ENCODE data around the gene BCLAF1. TPM values are rescaled to one million over a fixed set of nuclear protein-coding genes. Genes with fewer than 3 reads are reported as not detected.

The BCLAF1 gene
- total RNA-seq, 1 experiment from 2014 or later, result 175 TPM

DNA sequence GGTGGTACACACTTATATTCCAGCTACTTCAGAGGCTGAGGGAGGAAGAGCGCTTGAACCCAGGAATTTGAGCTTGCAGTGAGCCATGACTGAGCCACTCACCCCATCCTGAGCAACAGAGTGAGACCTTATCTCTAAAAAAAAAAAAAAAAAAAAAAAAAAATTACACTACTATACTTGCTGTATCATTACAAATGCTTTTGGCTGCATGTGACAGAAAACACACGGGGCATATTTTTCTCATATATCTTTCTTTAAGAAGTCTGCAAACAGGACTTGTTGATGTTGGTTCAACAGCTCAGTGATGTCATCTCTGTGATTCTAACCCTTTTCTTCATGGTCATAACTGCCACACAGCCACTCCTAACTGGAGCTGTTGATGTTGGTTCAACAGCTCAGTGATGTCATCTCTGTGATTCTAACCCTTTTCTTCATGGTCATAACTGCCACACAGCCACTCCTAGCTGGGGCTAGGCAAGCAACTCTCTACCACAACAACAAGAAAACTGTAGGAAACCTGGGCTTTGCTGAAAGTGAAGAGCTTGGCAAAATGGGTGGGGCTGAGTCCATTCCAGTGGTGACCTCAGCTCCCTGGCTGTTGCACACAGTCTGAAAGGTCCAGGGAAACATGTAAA, 59.3 kb downstream of the BCLAF1 start:
- TF ChIP-seq, protein P1, sequence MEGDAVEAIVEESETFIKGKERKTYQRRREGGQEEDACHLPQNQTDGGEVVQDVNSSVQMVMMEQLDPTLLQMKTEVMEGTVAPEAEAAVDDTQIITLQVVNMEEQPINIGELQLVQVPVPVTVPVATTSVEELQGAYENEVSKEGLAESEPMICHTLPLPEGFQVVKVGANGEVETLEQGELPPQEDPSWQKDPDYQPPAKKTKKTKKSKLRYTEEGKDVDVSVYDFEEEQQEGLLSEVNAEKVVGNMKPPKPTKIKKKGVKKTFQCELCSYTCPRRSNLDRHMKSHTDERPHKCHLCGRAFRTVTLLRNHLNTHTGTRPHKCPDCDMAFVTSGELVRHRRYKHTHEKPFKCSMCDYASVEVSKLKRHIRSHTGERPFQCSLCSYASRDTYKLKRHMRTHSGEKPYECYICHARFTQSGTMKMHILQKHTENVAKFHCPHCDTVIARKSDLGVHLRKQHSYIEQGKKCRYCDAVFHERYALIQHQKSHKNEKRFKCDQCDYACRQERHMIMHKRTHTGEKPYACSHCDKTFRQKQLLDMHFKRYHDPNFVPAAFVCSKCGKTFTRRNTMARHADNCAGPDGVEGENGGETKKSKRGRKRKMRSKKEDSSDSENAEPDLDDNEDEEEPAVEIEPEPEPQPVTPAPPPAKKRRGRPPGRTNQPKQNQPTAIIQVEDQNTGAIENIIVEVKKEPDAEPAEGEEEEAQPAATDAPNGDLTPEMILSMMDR (IDR thresholded peaks at IDR 0.05; ENCODE audit: unreplicated experiment), result no peak
- BruUV-seq (replicated peaks), result no TSS peak
- Mint-ChIP-seq H3K36me3 (ENCODE audit: insufficient read depth, unreplicated experiment) (peaks cover 8% of the 10 kb centered on the region), H3K27me3 (ENCODE audit: insufficient read depth, unreplicated experiment) (no peaks in the 10 kb centered on the region), H3K9me3 (ENCODE audit: unreplicated experiment) (no peaks in the 10 kb centered on the region), H3K4me3 (ENCODE audit: unreplicated experiment) (no peak overlapping the region), H3K4me1 (ENCODE audit: insufficient read depth, unreplicated experiment) (peaks cover 13% of the 10 kb centered on the region), H3K27ac (ENCODE audit: low read depth, unreplicated experiment) (no peak overlapping the region)
- no peak for DNase-seq (ENCODE audit: unreplicated experiment)
- intact Hi-C loops (cut with micrococcal nuclease), result no loop called here
- ChIA-PET POLR2A (interaction anchor here (0.5 kb wide), 1 partner anchor 733 kb away, joined by 3 read pairs; the partner anchor contains the start of gene AHI1), CTCF (interaction anchor here (0.6 to 3.1 kb wide), 12 partner anchors 9 to 787 kb away, joined by 3 to 16 read pairs (median 3); no protein-coding TSS in a partner anchor)

DNA sequence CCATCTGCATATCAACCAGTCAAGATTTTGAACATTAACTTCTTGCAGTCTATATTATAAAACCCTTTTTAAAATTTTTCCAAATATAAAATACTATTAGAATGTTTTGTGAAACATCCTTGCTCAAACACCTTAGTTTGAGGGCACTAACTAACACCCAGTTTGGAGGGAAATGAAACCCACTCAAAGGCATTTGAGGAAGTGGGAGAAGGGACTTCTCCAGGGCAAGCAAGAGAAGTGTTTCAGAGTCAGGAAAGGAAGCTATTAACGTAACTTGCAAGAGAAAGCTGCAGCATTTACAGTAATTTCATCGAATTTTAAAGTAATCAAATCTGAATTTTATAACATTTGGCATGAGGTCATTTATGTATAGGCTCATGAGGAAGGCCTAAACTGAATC, 60.8 kb downstream of the BCLAF1 start:
- Mint-ChIP-seq H3K27me3 (ENCODE audit: insufficient read depth, unreplicated experiment) (no peaks in the 10 kb centered on the region), H3K4me3 (ENCODE audit: unreplicated experiment) (no peak overlapping the region), H3K9me3 (ENCODE audit: unreplicated experiment) (no peaks in the 10 kb centered on the region), H3K27ac (ENCODE audit: low read depth, unreplicated experiment) (no peak overlapping the region), H3K36me3 (ENCODE audit: insufficient read depth, unreplicated experiment) (peaks cover 8% of the 10 kb centered on the region), H3K4me1 (ENCODE audit: insufficient read depth, unreplicated experiment) (peaks cover 9% of the 10 kb centered on the region)
- BruUV-seq (replicated peaks), result no TSS peak
- intact Hi-C loops (cut with micrococcal nuclease), result loop anchor here (10.0 kb wide), 1 partner anchor 294 kb away; no protein-coding TSS in a partner anchor
- TF ChIP-seq, protein P1 (IDR thresholded peaks at IDR 0.05; ENCODE audit: unreplicated experiment), result no peak
- no peak for DNase-seq (ENCODE audit: unreplicated experiment)
- ChIA-PET CTCF (interaction anchor here (0.6 to 3.1 kb wide), 5 partner anchors 21 to 722 kb away, joined by 3 to 143 read pairs (median 5); no protein-coding TSS in a partner anchor), POLR2A (no interaction called here)

DNA sequence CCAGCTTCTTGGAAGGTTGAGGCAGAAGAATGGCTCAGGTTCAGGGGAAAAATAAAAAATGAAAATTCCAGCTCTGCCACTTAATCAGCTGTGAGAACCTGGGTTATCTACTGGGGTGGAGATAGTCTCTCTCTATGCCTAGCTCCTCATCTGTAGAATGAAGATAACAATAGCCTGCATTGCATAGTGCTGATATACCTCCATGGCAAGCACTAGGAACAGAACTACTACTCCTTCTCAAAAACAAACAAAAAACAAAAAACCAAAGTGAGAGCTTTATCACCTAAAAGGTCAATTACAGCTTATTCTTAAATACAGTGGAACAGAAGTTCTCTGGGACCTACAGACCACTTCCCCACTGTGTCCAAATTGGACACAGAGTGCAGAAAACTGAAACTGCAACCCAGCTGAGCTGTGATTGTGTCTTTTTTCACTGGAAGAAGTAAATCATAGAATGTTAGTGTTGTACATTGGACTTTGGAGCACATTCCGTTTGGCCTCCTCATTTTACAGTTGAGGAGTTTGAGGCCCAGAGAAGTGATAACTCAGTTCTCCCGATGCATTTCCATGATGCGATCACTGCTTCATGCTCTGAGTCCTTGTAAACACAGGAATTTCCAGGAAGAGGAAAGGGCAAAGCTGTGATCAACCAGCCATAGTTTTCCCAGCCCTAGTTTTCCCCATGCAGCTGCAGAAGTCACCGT, 62.8 kb downstream of the BCLAF1 start:
- BruUV-seq (replicated peaks), result no TSS peak
- CTCF ChIA-PET, result interaction anchor here (0.6 to 3.1 kb wide), 96 partner anchors 9 to 808 kb away, joined by 3 to 143 read pairs (median 5); no protein-coding TSS in a partner anchor
- intact Hi-C loops (cut with micrococcal nuclease), result loop anchor here (1.0 to 10.0 kb wide), 6 partner anchors 195 to 776 kb away; no protein-coding TSS in a partner anchor
- H3K4me3 Mint-ChIP-seq (ENCODE audit: unreplicated experiment), result no peak overlapping the region
- no peak for DNase-seq (ENCODE audit: unreplicated experiment)
- H3K4me1 Mint-ChIP-seq (ENCODE audit: insufficient read depth, unreplicated experiment), result peaks cover 9% of the 10 kb centered on the region
- H3K27me3 Mint-ChIP-seq (ENCODE audit: insufficient read depth, unreplicated experiment), result no peaks in the 10 kb centered on the region
- peaks cover 8% of the 10 kb centered on the region for H3K36me3 Mint-ChIP-seq (ENCODE audit: insufficient read depth, unreplicated experiment)
- TF ChIP-seq, protein P1 (IDR thresholded peaks at IDR 0.05; ENCODE audit: unreplicated experiment), result no peak
- H3K9me3 Mint-ChIP-seq (ENCODE audit: unreplicated experiment), result no peaks in the 10 kb centered on the region
- POLR2A ChIA-PET, result interaction anchor here (0.7 to 1.5 kb wide), 13 partner anchors 10 to 728 kb away, joined by 3 to 8 read pairs (median 3); no protein-coding TSS in a partner anchor
- peak overlapping the region; percentile 41 for H3K27ac Mint-ChIP-seq (ENCODE audit: low read depth, unreplicated experiment)

Measured in MCF 10A (cell line).